ENCODE measurements around the gene PROX1. TPM values are rescaled to one million over a fixed set of nuclear protein-coding genes. Genes with fewer than 3 reads are reported as not detected.

The PROX1 gene
- total RNA-seq, 1 donor from 2014 or later, result 4.1 TPM

DNA sequence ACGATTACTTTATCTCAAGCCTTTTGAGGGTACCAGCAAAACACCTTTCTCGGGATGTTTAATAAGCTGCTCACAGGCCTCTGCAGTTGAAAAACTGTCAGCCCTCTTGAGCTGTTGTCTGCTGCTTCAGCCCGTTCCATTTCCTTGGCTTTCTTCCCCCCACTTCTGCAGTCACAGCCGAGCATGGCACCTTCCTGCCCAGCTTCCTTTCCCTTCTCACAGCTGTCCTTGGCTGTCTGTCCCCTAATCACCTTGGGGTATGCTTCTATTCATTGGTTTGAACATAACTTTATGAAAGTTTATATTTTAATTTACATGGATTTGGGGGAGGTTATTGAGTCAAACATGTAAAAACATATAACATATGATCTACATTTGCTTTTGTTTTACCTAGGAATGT is 6.9 kb upstream of the PROX1 start:
- no peak for DNase-seq (ENCODE audit: low spot score)

DNA sequence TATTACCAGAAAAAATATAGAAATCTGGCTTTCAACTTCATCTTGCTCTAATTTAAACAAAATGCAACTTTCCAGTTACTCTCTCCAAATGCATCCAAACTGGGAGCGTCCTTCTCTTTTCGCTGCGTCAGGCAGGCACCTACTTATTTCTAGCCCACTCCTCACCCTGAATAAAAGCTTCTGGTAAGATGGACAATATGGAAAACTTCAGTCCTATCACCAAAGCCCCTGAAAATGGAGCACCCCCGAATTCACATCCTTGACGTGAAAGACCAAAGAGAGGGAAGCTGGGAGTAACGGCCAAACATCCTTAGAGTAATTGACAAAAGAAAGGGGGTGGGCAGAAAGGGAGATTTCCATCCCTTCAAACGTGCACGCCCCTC is 5.5 kb upstream of the PROX1 start:
- no peak for DNase-seq (ENCODE audit: low spot score)

DNA sequence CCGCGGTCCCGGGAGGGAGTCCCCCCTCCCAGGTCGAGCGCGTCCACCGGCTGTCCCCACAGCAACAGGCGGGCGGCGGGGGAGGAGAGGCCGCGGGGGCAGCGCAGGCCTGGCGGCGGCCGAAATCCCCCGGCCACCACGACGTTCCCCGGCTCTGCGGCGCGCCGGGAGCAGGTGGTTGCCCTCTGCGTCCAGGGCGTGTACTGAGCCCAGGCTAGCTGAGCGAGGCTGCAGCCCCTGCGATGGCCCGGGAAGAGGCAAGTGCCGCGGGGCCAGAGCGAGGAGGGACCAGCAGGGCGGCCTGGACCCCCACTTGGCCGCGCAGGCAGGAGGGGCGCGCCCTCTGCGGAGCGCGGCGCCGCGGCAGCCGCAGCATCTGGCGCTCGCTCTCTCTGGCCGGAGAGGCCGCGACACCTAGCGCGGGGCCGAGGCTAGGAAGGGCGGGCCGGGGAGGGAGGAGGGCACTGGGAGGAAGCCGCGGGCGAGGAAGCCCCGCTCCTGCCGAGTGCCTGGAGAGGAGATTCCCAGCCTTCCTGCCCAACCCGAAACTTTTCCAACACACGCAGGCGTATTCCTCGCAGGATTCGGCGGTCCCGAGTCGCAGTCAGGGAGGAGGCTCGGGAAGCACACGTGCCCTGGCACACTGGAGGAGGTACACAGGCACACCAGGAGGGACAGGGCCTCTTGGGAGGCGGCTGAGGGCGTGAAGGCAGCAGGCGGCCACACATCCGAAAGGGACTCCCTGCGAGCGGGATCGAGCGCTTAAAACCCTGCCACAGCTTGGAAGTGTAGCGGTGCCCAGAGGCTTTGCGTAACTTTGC is 4.9 kb upstream of the PROX1 start:
- DNase-seq (ENCODE audit: low spot score), result no peak

DNA sequence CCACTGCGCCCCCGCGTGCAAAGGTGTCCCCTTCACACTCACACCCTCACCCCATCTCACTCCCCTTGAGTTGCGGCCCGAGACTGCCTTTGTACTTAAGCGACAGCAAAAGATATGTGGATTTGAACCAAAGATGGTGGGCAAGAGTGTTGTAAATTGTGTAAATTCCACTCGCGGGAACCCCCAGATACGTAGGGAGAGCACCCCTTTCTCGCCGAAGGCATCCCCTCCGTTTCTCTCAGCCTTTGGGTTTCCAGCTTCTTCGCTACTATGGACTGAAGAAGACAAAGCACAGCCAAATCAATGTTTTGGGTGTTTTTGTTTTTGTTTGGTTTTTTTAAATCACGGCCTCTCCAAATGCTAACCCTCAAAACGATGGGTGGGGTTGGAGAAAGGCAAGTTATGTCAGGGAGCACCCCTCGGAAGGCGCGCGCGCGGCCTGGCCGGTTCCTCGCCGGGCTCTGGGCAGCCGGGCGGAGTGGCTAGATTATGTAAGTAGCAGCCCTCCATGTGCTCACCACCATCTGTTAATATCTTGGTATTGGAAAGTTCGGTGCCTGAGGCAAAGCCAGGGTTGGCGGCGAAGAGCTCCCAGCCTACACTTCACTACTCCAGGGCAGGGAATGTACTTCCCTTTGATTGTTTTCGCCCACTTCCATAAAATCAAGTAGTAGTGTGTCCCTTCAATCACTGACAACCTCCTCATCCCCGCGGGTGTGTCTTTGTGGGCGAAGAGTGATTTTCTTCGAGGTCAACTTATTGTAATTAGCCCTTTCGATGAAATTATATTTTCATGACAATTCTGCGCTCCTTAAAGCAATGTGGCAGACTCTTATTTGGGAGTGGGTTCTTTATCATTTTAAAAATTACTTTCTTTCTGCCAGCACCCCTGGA is 4.0 kb upstream of the PROX1 start:
- no peak for DNase-seq (ENCODE audit: low spot score)

DNA sequence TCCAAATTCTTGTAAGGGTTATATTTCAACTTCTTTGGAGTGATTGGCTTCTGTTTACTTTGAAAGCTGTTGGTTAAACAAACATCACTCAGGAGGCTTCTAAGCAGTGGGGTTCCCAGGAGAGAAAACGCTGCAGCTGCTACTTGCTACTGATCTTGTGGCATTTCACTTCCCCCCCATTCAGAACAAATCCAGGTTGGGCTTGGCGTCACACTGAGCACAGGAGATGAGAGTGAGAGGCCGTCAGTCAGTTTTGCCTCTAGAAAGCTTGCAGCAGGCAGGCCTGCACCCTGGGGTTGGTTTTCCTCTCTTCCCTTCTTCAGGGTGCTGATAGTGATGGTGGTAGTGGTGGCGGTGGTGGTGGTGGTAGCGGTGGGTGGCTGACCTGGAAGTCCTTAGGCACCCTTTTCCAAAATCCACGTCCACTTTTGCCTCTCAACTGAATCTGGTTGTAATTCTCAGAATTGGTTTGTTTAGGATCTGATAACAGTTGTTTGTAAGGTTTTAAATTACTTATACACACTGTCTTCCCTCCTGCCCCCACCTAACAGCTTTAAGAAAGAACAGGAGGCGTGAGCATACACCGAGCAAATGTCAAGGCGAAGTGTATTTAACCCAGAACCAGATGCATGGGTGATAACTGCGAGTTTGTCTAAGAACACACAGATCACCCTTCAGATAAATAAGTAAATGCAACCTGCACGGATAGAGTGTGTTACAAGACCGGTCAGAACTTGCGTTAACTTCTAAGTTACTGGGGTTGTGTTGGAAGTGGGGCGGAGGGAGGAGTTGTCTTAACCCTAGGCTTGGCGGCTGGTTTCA is 3.2 kb upstream of the PROX1 start:
- no peak for DNase-seq (ENCODE audit: low spot score)

DNA sequence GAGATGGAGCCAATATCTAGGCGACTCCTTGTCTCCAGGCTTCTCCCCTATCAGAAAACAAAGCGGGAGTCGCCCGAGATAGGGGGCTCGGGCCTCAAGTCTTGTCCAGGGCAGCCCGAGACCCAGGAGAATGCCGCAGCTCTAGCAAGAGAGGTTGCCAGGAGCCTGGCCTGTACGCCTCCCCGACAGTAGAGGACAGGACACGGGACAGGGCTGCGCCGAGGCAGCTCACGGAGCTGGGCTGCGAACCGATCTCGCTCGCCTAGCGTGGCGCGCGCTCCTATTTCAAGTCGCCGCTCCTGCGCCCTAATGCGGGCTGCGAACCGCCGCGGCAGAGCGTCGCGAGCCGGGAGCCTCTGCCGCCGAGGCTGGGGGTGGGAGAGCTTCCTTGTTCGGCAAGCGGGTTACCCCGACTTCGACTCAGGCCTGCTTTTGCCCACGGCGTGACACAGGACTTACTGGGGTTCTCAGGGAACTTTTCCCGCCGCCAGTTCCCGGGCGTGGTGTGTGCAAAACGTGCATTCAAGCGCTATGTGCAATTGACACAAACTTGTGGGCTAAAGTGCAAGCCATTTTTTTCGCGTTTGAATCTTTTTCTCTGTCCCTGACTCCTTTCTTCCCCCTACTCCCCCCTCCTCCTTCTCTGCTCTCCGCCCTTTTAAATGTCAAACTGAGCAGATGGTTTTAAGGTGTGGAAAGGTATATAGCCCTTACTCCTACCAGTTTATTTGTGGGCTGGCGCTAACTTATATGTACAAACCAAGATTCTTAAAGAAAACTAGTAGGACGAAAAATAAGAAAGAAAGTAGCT is 2.4 kb upstream of the PROX1 start:
- no peak for DNase-seq (ENCODE audit: low spot score)

DNA sequence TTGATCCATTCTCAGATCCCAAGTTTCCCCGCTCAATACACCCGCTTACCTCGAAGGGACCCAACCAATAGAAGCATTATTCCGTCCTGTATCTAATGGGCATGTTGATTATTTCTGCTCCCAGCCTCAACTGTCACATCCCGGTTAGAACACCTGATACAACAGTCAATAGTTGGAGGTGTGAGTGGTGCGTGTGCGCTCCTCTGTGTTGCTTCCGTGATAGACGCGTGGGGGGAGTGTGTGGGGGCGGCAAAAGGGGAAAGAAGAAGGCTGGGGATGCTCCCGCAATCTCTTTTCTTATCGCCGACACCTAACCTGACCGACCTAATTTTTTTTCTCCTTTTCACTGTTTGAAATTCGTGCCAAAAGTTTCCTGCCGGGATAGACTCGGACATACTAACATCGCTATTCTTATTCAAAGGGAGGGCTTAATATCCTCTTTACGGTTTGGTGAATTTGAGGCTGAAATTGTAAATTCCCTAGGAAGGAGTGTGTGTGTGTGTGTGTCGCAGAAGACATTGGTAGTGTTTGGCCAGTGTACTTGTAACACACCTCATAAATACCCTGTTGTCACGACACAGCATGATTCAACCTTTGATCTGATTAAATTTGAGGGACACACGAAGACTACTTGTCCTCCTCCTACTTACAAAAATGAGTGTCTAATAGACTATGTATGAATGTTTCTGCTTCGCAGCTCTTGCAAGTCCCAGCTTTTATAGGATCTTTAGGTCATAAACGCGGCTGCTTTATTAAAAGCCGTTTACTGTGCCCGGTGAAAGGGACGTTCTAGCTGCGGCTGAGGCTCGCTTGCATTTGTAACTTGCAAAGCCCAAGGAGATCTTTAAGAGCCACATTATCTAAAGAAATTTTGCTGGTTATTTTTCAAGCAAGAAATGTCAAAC is 1.5 kb upstream of the PROX1 start:
- no peak for DNase-seq (ENCODE audit: low spot score)

DNA sequence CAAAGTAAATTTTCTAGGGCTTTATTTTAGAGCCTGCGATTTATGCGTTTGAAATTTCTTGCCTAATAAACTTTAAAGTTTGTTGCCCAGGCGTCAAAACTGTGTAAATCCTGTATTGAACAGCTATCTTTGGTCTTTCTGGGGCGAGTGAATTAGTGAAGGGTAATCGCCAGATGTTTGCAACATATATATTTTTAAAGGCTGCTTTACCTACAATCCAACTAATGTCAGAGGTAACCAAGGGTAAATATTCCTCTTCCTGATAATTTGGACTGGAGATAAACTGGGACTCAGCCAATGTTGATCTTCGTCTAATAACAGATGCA is 885 bp upstream of the PROX1 start:
- DNase-seq (ENCODE audit: low spot score), result no peak

DNA sequence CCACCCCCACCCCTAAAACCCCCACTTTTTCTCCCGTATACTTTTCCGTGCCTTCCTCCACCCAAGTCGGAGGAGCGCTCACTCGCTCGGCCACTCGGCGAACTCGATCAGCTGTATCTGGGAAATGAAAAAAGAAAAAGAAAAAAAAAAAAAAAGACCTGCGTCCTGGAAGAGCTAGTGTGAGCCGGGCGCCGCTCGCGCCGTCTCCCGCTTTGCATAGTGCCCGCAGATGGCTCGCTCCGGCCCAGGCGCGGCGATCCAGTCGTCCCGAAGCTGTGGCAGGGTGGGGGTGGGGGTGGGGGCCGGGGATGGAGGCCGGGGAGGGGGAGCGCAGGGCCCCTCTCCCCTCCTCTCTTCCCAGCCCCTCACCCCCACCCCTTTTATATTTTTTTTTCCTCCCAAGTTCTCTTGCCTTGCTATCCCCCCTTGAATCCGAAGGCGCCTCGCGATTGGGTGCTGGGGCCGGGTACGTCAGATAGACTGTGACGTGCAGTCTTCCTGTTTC is 299 bp upstream of the PROX1 start:
- no peak for DNase-seq (ENCODE audit: low spot score)

DNA sequence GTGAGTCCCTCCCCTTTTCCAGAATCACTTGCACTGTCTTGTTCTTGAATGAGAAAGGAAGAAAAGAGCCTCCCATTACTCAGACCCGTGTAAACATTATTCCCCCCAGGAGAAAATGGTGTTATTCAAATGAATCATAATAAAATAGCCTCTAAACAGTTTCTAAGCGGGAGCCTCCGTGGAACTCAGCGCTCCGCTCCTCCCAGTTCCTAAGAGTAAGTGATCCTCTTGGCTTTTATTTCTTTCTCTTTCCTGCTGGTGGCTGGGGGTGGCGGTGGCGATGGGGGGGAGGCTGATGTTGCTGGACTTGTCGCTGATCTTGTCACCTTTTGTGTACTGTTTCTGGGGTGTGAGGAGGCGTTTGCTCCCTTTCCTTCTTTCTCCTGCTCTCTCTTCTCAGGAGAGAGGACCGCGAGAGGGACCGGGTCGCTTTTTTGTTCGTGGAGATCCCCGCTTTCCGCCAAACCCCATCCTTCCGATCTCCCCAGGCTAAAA is 781 bp downstream of the PROX1 start:
- DNase-seq (ENCODE audit: low spot score), result no peak

DNA sequence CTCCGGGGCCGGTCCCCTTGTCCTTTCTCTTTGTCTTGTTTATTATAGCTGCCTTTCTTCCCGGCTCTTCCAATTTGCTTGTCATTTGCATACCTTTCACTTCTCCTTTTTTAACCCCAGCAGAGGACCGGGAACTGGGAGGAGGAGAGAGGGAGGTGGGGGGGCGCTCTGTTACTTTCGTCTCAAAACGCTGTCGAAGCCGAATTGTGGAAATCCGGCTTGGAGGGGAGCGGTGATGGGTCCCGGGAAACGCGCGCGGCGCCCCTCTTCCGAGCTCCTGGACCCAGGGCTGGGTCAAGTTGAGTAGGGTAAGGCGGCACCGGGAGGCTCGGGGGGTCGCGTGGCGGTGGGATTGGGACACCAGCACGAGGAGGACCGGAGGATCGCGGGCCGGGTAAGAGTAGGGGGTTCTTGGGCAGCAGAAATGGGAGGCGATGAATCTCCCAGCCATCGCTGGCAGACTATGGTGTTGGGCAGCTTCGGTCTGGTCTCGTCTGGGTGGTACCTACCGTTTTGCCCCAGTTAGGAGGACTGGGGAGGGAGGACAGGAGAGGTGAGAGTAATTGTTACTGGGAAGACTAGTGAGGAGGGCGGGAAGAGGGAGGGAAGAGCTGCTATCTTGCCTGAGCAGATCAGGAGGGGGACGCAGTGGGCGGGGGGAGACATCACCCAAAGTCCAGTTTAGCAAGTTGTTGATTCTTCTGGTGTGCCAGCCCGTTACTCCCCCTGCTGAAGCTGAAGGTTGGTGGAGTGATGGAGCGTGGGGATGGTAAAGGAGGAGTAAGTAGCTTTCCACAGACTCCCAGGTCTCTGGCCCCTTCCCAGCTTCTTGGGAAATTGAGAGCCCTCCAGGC is 1.5 kb downstream of the PROX1 start:
- DNase-seq (ENCODE audit: low spot score), result no peak

DNA sequence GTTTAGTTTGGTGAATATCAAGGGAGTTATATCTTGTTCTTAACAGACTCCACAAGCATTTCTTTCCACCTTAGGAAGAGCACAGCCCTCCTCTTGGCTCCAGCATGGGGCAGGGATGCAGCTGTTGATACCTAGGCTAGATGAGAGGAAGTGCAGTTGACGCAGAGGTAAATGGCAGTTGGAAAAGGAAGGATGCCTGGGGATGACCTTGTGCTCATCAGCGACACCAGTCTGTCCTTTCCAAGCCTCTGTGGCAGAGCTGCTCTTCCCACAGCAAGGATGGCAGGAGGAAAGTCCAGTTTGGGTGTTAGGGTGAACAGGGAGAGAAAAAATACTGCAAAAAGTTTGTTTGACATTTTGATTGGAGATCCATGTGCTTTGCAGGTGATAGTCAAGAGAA is 6.2 kb downstream of the PROX1 start:
- DNase-seq (ENCODE audit: low spot score), result no peak

DNA sequence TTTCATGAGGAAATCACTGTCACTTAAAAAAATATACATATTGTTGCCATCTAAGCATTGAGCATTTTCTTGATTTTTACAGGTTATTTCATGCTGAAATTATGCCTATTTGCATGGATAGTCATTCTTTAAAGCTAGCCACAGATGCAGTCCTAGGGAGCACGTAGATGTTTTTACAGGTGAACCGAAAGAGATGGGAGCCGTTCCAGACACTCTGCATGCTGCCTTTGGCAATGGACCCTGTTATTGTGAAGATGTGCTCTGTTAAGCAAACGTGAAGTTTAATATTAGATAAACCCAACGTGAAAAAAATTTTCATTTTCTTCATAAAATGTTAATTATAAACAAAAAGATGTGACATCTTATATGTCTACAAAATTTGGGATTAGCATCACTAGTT is 7.1 kb downstream of the PROX1 start:
- DNase-seq (ENCODE audit: low spot score), result no peak

DNA sequence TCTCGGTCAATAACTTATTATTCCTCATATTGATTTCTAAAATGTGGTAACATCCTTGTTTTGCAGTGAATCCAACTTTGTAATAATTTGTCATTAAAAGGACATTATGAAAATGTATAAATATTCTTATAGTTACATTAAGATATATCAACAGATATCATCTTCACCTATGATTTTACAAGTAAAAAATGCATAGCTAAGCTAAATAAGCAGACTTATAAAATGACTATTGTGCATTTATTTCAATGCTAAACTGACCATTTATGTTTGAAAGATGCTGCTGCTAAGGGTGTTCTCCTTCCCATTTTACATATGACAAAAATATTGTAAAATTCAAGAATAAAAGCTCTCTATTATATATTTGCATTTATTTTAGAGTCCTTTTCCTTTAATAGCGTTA is 7.8 kb downstream of the PROX1 start:
- no peak for DNase-seq (ENCODE audit: low spot score)

DNA sequence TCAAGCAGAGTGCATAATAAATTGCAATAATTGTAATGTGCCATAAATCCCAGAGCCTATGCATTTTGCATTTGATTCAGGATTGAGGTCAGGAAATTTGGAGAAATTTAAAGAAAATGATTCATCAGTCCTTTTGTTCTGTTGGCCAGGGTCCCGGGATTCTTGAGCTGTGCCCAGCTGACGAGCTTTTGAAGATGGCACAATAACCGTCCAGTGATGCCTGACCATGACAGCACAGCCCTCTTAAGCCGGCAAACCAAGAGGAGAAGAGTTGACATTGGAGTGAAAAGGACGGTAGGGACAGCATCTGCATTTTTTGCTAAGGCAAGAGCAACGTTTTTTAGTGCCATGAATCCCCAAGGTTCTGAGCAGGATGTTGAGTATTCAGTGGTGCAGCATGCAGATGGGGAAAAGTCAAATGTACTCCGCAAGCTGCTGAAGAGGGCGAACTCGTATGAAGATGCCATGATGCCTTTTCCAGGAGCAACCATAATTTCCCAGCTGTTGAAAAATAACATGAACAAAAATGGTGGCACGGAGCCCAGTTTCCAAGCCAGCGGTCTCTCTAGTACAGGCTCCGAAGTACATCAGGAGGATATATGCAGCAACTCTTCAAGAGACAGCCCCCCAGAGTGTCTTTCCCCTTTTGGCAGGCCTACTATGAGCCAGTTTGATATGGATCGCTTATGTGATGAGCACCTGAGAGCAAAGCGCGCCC is 8.7 kb downstream of the PROX1 start:
- no peak for DNase-seq (ENCODE audit: low spot score)

DNA sequence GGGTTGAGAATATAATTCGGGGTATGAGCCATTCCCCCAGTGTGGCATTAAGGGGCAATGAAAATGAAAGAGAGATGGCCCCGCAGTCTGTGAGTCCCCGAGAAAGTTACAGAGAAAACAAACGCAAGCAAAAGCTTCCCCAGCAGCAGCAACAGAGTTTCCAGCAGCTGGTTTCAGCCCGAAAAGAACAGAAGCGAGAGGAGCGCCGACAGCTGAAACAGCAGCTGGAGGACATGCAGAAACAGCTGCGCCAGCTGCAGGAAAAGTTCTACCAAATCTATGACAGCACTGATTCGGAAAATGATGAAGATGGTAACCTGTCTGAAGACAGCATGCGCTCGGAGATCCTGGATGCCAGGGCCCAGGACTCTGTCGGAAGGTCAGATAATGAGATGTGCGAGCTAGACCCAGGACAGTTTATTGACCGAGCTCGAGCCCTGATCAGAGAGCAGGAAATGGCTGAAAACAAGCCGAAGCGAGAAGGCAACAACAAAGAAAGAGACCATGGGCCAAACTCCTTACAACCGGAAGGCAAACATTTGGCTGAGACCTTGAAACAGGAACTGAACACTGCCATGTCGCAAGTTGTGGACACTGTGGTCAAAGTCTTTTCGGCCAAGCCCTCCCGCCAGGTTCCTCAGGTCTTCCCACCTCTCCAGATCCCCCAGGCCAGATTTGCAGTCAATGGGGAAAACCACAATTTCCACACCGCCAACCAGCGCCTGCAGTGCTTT is 9.4 kb downstream of the PROX1 start:
- no peak for DNase-seq (ENCODE audit: low spot score)

DNA sequence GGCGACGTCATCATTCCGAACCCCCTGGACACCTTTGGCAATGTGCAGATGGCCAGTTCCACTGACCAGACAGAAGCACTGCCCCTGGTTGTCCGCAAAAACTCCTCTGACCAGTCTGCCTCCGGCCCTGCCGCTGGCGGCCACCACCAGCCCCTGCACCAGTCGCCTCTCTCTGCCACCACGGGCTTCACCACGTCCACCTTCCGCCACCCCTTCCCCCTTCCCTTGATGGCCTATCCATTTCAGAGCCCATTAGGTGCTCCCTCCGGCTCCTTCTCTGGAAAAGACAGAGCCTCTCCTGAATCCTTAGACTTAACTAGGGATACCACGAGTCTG is 10.0 kb downstream of the PROX1 start:
- no peak for DNase-seq (ENCODE audit: low spot score)

Measured in mesenteric fat pad (tissue), 1 donor.